Activated CD8-positive, alpha-beta memory T cell treated with anti-CD3 and anti-CD28 coated beads for 1 hour (primary cell): ENCODE measurements around the gene TMEM245.
"Not testable (repeated sequence)": the region's sequence is repeated elsewhere in the genome, so short reads cannot be mapped to it uniquely, and the experiment has no call there.

Source experiments
- DNase-seq, 2 donors: peaks; one replicate each; pipeline ENCODE4 v3.0.0-alpha.2; 2020; ENCODE audit warnings: low read depth in 1 of 2; ENCODE audit errors: extremely low read depth in 1 of 2

The TMEM245 gene

DNA sequence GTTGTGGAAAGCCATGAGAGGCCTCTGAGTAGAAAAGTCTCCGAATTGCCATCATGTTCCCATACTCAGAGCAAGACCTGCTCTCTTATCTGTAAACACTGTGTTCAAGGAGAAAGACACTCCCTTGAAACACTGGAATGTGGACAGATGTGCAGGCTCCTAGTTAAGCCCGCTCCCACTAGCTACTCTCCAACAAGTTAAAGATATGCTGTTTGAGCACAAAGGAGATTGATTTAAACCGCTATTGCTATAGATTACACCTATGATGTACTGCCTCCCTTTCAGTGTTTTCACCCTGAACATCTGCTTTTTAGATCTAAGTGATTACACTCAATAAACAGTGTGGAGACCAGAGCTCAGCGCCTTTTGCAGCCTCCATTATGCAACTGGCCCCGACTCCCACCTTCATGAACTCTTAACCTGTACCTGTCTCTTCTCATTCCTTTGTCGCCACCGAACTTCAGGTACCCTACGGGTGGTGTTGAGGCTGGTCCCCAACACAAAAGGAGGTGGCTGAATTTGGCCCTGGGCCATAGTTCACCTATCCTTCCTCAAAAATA, 47.5 kb downstream of the TMEM245 start:
- no peak for DNase-seq

DNA sequence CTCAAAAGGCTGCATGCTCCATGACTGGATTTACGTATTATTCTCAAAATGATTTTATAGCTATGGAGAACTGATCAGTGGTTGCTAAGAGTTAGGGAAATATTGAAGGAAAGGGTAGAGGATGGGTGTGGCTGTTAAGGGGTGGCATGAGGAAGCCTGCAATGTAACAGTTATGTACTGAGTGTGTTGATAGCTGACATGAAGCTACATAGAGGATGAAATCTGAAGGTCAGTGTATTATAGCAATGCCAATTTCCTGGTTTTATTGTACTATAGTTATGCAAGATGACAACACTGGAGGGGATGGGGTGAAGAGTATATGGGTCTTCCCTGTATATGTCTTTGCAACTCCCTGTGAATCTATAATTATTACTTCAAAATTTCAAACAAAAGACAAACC, 51.0 kb downstream of the TMEM245 start:
- DNase-seq = no peak

DNA sequence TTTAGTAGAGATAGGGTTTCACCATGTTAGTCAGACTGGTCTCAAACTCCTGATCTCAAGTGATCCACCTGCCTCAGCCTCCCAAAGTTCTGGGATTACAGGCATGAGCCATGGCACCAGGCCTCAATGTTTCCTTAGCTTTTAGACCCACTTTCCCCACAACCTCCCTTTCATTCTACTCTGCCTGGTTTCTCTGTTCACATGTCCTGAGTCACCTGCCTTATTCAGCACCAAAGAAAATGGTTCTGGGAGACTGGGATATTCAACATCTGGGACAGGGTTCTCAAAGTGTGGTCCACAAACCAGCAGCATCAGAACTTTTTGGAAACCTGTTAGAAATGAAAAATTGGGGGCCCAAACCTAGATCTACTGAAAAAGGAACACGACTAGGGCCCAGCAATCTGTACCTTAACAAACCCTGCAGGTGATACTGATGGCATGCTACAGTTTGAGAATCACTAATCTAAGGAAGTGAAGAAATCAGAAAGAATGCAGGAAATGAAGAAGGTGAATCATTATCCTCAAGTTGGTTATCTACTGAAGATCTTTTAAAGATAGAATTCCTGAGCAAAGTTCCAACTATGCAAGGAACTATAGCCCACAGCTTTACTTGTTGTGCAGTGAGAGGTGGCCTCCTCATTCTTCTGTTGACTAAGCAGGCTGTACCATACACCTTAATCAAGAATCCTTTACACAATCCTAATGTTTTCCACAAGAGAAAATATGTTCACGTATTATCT, 54.6 kb downstream of the TMEM245 start:
- no peak for DNase-seq

DNA sequence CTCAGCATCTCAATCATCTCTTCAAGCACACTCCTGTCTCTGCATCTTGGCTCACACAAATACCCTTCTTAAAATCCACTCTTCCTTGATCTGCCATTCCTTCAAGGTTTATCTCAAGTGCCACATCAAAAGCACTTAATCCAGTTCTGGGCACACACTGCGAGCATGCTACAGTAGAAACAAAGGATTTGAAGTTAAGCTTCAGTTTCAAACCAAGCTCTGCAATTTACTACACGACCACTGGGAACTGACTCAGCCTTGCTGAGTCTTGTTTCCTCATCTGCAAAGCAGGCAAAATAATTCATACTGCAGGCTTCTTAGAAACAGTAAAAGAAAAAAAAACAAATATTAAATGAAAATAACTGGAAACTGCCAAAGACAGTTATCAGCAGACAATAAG, 56.0 kb downstream of the TMEM245 start:
- DNase-seq = no peak

DNA sequence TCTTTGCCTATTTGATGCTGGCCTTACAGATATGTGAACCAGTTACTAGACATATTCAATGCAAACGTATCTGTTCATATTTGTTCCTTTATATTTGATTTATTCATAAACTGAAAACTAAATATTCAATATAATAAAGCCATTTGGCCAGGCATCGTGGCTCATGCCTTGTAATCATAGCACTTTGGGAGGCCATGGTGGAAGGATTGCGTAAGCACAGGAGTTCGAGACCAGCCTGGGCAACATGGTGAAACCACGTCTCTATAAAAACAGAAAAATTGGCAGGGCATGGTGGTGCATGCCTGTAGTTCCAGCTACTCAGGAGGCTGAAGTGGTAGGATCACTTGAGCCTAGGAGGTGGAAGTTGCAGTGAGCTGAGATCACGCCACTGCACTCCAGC, 57.2 kb downstream of the TMEM245 start:
- DNase-seq = no peak

DNA sequence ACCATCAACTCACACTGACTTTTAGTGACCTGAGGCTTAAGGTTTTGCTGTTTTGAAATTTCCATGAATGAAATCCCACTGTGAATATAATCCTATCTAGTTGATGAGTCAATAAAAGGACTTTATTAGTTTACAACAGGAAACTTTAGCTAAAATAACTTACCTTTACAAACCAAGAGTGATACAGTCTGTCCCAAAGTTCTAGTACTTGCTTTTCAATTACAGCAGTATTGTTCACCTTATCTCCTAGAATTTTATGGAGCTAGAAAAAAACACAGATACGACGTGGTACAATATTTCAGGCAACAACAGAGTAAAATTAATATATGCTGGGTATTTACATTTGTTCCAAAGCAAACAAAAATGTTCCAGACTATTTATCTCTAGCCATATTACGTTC, 59.6 kb downstream of the TMEM245 start:
- no peak for DNase-seq

DNA sequence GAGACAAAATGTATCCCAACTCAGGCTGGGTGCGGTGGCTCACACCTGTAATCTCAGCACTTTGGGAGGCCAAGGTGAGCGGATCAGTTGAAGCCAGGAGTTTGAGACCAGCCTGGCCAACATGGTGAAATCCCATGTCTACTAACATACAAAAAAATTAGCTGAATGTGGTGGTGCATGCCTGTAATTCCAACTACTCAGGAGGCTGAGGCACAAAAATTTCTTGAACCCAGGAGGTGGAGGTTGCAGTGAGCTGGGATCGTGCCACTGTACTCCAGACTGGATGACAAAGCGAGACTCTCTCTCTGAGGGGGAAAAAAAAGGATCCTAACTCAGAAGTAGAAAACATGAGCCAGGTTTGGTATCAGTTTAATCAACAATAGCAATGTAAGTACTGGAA, 66.6 kb downstream of the TMEM245 start:
- not testable (repeated sequence) for DNase-seq

DNA sequence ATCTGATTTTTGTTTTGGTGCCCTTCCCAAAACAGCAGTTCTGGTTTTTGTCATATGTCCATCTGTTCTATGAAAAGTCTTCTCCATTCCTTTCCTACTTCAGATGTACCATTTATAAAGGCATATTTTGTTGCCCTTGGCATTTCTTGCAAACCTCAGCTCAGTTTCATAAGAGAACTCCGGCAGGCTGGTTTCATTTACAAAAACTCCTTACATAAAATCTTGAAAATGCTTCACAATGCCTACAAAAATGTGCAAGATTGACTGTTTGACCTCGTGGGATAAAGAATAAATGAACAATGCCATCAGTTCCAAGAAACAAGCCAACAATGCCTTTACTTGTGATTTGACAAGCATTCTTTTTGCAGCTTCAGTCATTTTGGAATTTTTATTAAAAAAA, 67.3 kb downstream of the TMEM245 start:
- no peak for DNase-seq

DNA sequence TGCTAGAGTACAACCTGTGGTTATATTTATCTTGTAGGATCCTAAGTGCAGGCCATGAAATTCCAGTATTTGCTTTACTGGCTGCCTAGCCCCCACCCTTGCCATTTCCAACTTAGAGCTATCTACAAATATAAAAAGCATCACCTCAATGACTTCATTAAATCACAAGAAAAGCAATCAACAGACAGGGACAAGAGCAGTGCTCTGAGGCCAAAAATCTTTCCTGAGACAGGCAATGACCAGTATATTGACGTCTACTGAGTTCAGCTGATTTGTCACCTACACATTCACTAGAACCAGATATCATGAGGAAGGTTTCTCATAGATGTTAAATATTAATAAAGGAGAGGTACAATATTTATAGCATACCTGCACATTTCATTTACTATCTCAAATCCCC, 68.0 kb downstream of the TMEM245 start:
- DNase-seq = no peak

DNA sequence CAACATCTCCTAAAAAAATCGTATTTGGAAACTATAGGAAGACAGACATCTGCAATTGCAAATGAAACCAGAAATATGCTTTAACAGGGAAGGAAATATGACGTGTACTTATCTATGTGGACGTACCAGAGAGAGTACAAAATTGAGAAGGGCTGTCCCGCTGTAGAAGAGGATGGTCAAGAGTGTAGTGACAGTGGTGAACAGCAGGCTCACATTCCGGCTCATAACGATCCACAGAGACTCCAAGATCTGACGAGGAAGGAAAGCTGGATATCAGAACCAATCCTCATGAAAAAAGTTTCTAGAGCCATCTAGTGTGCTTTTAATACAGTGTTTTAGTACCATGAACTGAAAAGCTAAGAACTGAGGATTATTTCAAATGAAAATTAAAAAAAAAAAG, 69.3 kb downstream of the TMEM245 start:
- DNase-seq = no peak

DNA sequence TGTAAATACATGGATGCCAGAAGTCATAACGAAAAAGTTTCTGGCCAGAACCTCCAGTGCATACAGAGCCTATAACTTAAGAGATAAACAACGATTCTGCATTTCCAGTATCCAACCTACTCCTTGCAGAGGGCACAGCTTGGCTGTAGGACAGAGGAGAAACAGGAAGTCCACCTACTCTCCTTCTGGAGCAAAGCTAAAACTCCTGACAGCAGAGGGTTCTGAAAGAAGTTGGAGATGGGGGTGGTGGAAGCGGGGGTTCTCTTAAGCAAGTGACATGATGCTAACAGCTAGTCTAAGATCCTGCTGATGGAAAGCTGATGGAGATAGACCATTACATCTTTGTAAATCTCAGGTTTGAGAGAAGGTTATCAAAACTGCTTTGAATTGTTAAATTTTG, 70.9 kb downstream of the TMEM245 start:
- DNase-seq = no peak

DNA sequence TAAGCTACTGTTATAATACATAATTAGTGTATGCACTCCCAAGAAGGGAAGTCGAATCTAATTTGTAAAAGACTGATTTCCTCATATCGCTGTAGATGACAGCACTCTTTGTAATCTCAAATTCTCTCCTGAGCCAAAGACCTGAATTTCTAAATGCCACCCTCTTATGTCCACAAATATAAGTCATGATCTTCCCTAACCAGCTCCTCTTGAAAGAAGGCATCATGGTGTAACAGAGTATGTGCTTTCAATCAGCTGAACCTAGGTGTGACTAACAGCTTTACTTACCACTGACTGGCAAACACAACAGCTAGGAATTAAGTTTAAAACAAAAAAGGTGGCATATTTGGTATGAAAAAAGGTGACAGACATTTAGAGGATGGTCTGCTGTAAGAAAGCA, 72.5 kb downstream of the TMEM245 start:
- DNase-seq = no peak

DNA sequence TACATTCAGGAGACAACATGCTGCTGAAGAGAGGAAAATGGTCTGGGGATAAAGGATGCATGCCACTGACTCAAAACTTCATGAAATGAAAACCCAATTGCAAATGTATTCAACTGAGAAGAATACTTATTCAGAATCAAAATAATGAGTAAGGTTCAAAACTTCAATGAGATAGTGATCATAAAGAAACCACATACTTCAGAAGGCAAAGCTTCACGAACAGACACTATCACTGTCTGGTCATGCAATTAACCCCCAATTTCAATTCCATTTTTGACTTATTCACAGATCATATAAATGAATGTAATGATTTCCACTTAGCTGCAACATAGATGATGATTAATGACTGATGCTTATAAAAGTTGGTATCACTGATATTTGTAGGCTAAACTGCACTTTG, 73.4 kb downstream of the TMEM245 start:
- no peak for DNase-seq

DNA sequence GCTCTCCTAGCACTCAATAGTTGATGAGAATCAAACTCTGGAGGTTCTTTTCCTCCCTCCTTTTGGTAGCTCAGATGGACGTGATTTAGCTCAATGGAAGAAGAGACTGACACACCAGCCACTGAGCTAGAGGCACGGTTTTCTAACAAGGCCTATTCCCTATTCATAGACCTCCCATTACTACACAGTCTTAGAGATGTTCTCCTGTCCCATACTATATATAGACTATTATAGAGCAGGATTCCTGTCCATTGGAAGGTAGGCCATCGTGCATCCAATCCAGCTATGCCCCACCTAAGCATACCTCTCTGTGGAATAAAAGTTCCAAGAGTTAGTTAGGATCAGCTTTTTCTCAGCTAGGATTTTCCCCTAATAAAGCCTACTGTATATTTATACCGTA, 76.2 kb downstream of the TMEM245 start:
- no peak for DNase-seq

DNA sequence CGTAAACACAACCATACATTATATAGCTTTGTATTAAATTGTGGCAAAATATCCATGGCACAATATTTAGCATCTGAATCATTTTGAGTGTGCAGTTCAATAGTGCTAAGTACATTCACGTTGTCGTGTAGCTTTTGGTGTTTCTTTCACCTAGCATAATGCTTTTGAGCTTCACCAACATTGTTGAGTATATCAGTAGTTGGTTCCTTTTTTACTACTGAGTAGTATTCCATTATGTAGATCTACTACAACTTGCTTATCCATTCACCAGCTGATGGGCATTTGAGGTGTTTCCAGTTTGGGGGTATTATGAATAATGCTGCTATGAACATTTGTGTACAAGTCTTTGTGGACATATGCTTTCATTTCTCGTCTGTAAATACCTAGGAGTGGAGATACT, 79.2 kb downstream of the TMEM245 start:
- DNase-seq = no peak

DNA sequence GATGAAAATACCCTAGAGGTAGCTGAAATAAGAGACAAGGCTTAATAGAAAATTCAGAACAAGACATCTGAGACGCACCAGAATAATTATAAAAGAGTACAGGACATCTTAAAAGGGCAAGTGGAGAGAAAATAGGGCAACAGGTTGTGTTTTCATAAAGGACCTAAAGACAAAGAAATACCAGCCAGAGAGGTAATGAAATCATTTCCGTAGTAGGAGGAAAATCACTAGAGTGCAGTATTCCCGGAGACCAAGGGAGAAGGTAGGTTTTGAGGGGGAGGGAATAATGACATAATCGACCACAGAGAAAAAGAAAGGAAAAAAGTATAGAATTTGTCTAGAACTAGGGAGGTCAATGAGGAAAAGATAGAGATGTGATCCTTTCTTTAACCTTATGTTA, 80.2 kb downstream of the TMEM245 start:
- no peak for DNase-seq

DNA sequence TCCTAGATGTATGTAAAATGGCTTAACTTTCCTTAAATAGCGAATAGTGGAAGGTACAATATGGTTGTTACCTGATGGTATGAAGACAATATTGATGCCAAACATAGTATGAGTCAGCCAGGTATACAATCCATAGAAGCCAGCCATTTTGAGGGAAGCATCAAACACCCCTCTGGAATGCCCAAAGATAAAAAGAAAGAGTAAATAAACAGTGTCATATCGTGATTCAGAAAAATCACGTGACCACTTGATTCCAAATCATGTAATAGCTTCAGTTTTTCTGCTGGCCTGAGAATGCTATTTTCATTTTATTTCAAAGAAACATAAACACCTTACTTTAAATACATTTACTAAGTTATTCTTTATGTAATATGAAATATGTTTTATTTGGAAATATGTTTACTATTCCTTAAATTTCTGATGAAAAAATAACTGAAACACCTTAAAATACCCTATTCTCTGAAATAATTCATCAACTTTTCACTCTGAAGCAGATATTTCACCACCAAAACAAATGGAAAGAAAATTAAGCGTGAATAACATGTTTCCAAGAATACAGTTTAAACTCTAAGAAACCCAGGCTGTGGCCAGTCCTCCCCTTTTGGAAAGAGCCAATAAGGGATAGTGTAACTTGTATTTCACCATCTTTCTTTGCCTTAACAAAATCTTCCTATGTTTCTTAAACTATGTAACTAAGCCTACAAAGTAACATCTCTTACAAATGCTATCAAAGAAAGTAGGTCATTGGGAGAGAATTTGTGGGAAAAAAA, 81.6 kb downstream of the TMEM245 start:
- no peak for DNase-seq

DNA sequence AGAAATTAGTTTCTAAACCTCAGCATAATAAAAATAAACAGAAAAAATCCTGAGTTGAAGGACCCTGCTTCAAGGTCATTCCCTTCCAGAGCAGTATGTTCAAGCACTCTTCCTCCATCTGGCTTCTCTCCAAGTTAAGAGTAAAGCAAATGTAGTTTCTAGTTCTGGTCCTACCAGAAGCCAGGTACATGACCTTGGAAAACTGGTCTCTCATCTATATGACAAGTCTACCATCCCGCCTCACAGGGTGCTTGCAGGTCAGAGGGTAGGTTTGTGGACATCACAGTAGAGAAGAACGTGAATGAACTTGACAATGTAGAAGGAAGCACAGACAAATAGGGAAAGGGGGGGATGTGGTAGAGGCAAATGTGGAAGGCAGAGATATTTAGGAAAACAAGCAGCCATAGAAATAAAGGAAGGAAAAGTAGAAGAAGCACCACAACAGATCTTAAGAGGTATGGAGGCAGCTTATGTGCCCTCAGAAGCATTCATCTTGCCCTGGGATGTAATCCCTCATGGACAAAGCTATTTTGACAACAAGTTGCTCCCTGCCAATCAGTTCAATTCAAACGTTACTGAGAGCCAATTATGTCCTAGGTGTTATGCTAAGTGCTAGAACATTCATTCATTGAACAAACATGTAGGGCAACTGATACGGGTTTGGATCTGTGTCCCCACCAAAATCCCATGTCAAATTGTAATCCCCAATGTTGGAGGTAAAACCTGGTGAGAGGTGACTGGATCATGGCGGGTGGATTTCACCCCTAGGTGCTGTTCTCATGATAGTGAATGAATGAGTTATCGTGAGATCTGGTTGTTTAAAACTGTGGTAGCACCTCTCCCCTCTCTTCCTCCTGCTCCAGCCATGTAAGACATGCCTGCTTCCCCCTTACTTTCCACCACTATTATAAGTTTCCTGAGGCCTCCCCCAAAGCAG, 82.7 kb downstream of the TMEM245 start:
- DNase-seq = no peak

DNA sequence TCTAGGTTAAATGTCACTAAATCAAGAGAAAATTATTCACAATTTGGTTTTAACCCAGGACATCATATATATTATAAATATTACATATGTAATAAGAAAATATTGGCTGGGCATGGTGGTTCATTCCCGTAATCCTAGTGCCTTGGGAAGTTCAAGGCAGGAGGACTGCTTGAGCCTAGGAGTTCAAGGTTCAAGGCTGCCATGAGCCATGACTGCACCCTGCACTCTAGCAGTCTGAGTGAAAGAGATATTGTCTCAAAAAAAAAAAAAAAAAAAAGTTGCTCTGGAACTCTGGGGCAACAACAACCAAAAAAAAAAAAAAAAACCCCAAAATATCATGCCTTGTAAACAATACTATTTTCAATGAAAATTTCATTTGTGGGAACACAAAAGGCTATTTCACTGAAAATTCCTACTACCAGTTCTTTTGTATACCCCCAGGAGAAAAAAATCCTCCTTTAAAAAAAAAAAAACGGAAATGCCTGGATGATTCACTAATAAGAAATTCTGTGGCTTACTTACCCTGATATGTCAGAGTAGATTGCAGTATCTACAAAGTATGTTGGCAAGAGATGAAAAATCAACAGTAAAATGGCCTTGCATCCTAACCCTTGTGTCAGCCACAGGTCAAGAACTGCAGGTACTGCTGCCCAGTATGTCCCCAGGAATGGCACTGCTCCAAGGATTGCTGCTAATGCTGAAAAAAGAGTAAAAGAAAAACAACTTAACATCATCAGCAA, 83.9 kb downstream of the TMEM245 start:
- no peak for DNase-seq

DNA sequence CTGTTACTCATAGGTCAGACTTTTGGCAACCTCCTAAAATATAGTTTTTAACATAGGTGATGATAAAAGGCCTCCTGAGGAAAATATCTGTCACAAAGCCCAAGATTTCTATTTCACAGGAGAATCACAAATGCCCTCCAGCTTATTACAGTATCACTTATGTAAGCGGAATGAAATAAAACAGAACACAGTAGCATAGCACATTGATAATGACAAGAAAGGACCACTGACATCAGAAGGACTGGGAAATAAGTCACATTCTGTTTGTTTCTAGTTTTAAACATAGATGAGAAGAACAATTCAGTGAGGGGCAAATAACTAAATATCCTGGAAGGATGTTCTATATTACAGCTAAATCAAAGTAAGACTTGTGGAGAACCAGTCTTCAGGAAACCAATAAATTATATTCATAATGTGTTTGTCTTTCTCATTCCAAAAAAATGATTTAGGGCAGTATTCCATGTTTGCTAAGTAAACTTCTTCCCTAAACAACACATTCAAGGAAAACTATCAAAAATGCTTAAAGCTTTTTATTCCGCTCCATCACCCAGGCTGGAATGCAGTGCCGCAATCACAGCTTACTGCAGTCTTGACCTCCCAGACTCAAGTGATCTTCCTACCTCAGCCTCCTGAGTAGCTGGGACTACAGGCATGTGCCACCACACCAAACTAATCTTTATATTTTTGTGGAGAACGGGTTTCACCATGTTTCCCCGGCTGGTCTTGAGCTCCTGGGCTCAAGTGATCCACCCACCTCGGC, 85.6 kb downstream of the TMEM245 start:
- DNase-seq = no peak
